GM12878 (cell line): ENCODE measurements around the gene LASP1NB.
A peak's percentile ranks its signal among the peaks of the same experiment; 100 is the strongest.

Experiments used
- ATAC-seq: fragments of 200-7000 bp; cut with Tn5 transposase; 3 replicates; pipeline ENCODE4 v1.9.1; 2020; ENCODE audit warnings: mild to moderate bottlenecking, moderate library complexity
- BruUV-seq: library from RNA; stranded (reverse); fragments of 400-500 nt; replicated peaks from 2 replicates; lab custom pipeline; 2021; lab: Mats Ljungman, UMichigan
- CTCF ChIA-PET: fragments of 300-600 bp; sonication (Branson Sonifier 250); formaldehyde crosslinking; extraction: SDS; loops from one replicate; lab custom pipeline; 2021; ENCODE audit warnings: inconsistent platforms; lab: Yijun Ruan, JAX
- POLR2A ChIA-PET: fragments of 350-600 bp; formaldehyde crosslinking; extraction: SDS; loops from one replicate; lab custom pipeline; 2021; ENCODE audit warnings: inconsistent platforms; lab: Charles Lee
- RAD21 ChIA-PET: fragments of 300-600 bp; sonication (Branson Sonifier 250); formaldehyde crosslinking; loops from one replicate; lab custom pipeline; 2023; ENCODE audit warnings: antibody characterized with exemption; ENCODE audit not compliant: unreplicated experiment; lab: Charles Lee
- SMC1A ChIA-PET: fragments of 300-600 bp; sonication (Branson Sonifier 250); formaldehyde crosslinking; loops from one replicate; lab custom pipeline; 2023; ENCODE audit not compliant: unreplicated experiment, uncharacterized antibody; lab: Charles Lee
- DNase-seq: peaks from one replicate; pipeline ENCODE4 v3.0.0-alpha.2; 2011; ENCODE audit warnings: low read depth, low spot score
- FAIRE-seq: peaks from 3 replicates; lab custom pipeline; 2011; peaks lifted over from hg19 to GRCh38; lab: Jason Lieb, UNC
- H2AFZ ChIP-seq: 2 replicates; pipeline ENCODE4 v1.6.0; 2011; ENCODE audit warnings: low read depth, low read length, control low read depth; ENCODE audit not compliant: control insufficient read depth
- H3K27ac ChIP-seq: 2 replicates; pipeline ENCODE4 v1.5.1; 2011; ENCODE audit warnings: control low read depth; ENCODE audit not compliant: control insufficient read depth, insufficient read depth
- H3K27me3 ChIP-seq, 2 experiments: replicated peaks in 1 of 2; 2 replicates each; pipeline versions ENCODE4 v1.6.0 to v1.6.1; 2011; ENCODE audit warnings: low read length in 1 of 2; ENCODE audit not compliant: control insufficient read depth in 2 of 2, insufficient read depth in 2 of 2
- H3K36me3 ChIP-seq, 2 experiments: 2 replicates each; pipeline ENCODE4 v1.5.1; 2011; ENCODE audit warnings: low read length in 1 of 2; ENCODE audit not compliant: control insufficient read depth in 2 of 2, insufficient read depth in 2 of 2
- H3K4me1 ChIP-seq: 2 replicates; pipeline ENCODE4 v1.6.1; 2011; ENCODE audit warnings: mild to moderate bottlenecking, low read length, moderate library complexity, mixed read lengths; ENCODE audit not compliant: control insufficient read depth, insufficient read depth
- H3K4me2 ChIP-seq: 2 replicates; pipeline ENCODE4 v1.6.0; 2011; ENCODE audit warnings: control low read depth; ENCODE audit not compliant: control insufficient read depth, insufficient read depth
- H3K4me3 ChIP-seq: fragments of 200-600 bp; sonication (generic); 2 replicates; pipeline ENCODE4 v1.5.1; 2016
- H3K79me2 ChIP-seq: 2 replicates; pipeline ENCODE4 v1.6.0; 2011; ENCODE audit warnings: low read length; ENCODE audit not compliant: control insufficient read depth, insufficient read depth
- H3K9ac ChIP-seq: 2 replicates; pipeline ENCODE4 v1.8.0; 2011; ENCODE audit warnings: low read length, control low read depth, mixed read lengths; ENCODE audit not compliant: control insufficient read depth, insufficient read depth
- H3K9me3 ChIP-seq: replicated peaks from 3 replicates; pipeline ENCODE4 v1.5.1; 2011; ENCODE audit warnings: mild to moderate bottlenecking, low read length; ENCODE audit not compliant: control insufficient read depth, insufficient read depth
- H4K20me1 ChIP-seq: 2 replicates; pipeline ENCODE4 v1.6.0; 2011; ENCODE audit not compliant: control insufficient read depth, insufficient read depth
- ATF7 ChIP-seq: fragments of 450-650 bp; IDR thresholded peaks from 2 replicates; pipeline ENCODE4 v1.6.1; 2016; ENCODE audit warnings: low read depth, mild to moderate bottlenecking
- BCL11A ChIP-seq: IDR thresholded peaks from 2 replicates; pipeline ENCODE4 v1.6.1; 2011; ENCODE audit warnings: low read depth, low read length
- E2F4 ChIP-seq: IDR thresholded peaks from 2 replicates; pipeline ENCODE4 v1.6.1; 2012; ENCODE audit warnings: low read depth, low read length, improper control_type of control experiment
- LARP7 ChIP-seq: fragments of 450-650 bp; IDR thresholded peaks from 2 replicates; pipeline ENCODE4 v1.6.1; 2017; ENCODE audit warnings: mild to moderate bottlenecking
- POLR2A ChIP-seq: IDR thresholded peaks from 2 replicates; pipeline ENCODE4 v1.6.1; 2011; ENCODE audit warnings: low read depth, mild to moderate bottlenecking, low read length
- RELA ChIP-seq: fragments of 450-650 bp; IDR thresholded peaks from 2 replicates; pipeline ENCODE4 v1.8.0; 2014; ENCODE audit warnings: borderline replicate concordance; ENCODE audit not compliant: partially characterized antibody
- ZZZ3 ChIP-seq: IDR thresholded peaks from 2 replicates; pipeline ENCODE4 v1.6.1; 2011; ENCODE audit warnings: low read depth; ENCODE audit not compliant: control insufficient read depth, insufficient read length
- WGBS: methylation state at CpG from one replicate; pipeline ENCODE4 v1.1.6; 2016; ENCODE audit warnings: low lambda C conversion rate; ENCODE audit not compliant: insufficient replicate concordance, insufficient coverage; ENCODE audit errors: missing lambda C conversion rate; 5-methylcytosine and 5-hydroxymethylcytosine counted together
- in situ Hi-C: fragments of 300-500 bp; cut with MboI; formaldehyde crosslinking; loops from 9 replicates; pipeline ENCODE4 v1.14.3; 2018; ENCODE audit warnings: mixed read lengths
- intact Hi-C: fragments of 100-400 bp; cut with micrococcal nuclease; formaldehyde crosslinking; loops from one replicate; pipeline ENCODE4 v1.14.2; 2022; ENCODE audit not compliant: unreplicated experiment
- TF ChIP-seq, protein P1 (sequence below): fragments of 450-650 bp; IDR thresholded peaks from 2 replicates; pipeline ENCODE4 v1.6.1; 2016; ENCODE audit warnings: mild to moderate bottlenecking

The LASP1NB gene

DNA sequence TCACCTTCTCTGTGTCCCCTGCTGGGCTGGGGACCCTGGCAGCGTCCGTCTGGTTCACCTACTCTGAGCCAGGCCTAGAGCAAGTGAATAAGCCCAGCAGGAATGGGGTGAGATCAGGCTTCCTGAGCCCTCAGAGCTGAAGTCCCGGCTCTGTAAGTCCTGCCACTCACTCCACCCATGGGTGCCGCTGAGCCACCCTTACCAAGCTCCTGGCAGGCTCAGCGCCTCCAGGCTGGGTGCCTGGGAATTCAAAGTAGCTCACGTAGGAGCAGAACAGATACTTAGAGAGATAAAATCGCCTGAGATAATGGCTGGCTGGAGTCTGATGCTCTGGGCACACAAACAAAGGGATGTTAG lies 9.8 kb upstream of the LASP1NB start (continued):
- TF ChIP-seq, protein P1, sequence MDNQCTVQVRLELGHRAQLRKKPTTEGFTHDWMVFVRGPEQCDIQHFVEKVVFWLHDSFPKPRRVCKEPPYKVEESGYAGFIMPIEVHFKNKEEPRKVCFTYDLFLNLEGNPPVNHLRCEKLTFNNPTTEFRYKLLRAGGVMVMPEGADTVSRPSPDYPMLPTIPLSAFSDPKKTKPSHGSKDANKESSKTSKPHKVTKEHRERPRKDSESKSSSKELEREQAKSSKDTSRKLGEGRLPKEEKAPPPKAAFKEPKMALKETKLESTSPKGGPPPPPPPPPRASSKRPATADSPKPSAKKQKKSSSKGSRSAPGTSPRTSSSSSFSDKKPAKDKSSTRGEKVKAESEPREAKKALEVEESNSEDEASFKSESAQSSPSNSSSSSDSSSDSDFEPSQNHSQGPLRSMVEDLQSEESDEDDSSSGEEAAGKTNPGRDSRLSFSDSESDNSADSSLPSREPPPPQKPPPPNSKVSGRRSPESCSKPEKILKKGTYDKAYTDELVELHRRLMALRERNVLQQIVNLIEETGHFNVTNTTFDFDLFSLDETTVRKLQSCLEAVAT, result no peak
- TF ChIP-seq BCL11A (no peak), E2F4 (no peak), RELA (no peak), ATF7 (no peak), ZZZ3 (no peak)
- TF ChIP-seq, all 136 proteins: peak for 0

DNA sequence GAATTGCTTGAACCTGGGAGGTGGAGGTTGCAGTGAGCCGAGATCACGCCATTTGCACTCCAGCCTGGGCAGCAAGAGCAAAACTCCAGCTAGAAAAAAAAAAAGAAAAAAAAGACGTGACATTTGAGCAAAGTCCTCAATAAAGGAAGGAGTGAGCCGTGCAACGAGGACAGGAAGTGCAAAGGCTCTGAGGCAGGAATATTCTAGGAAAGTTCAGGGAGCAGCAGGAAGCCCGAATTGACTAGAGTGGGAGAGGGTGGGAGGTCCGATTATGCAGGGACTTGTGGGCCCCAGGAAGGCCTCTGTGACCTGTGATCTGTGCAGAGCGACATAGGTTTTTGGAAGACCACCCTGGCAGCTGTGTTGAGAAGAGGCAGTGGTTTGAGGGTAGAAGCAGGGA lies 8.6 kb upstream of the LASP1NB start:
- DNase-seq (no peak), ATAC-seq (no peak), FAIRE-seq (no peak)
- Histone ChIP-seq H3K4me3 (no peak overlapping the region), H2AFZ (no peak overlapping the region), H4K20me1 (no peaks in the 10 kb centered on the region), H3K4me2 (no peak overlapping the region), H3K36me3 (peaks cover 16 to 31% of the 10 kb centered on the region in 2 experiments), H3K4me1 (no peaks in the 10 kb centered on the region), H3K79me2 (no peaks in the 10 kb centered on the region), H3K9ac (no peak overlapping the region), H3K27ac (no peak overlapping the region), H3K27me3 (no peaks in the 10 kb centered on the region), H3K9me3 (no peaks in the 10 kb centered on the region)
- ChIA-PET POLR2A (no interaction called here), CTCF (interaction anchor here (0.6 to 2.4 kb wide), 4 partner anchors 9 to 1292 kb away, joined by 3 to 6 read pairs (median 4); partner anchors contain the start of gene LASP1NB), RAD21 (no interaction called here), SMC1A (interaction anchor here (0.6 kb wide), 1 partner anchor 450 kb away, joined by 3 read pairs; no protein-coding TSS in a partner anchor)
- intact Hi-C loops (no loop called here), in situ Hi-C loops (no loop called here)
- 70% methylated on average over 8 of the region's 8 CpGs for WGBS
- TF ChIP-seq POLR2A, result 0 out of 2 replicates have a peak, but pooled peaks have one; percentile 22
- TF ChIP-seq LARP7, result no peak
- no TSS peak for BruUV-seq
